Keratinocyte (primary cell): ENCODE results near the gene EXD3. TPM values are rescaled to one million over a fixed set of nuclear protein-coding genes. Genes with fewer than 3 reads are reported as not detected.
A peak's percentile ranks its signal among the peaks of the same experiment; 100 is the strongest.

Experiments
- DNase-seq: peaks from one replicate; pipeline ENCODE4 v3.0.0-alpha.2; 2011; ENCODE audit warnings: low read depth, missing footprints, low spot score
- FAIRE-seq: peaks from 2 replicates; lab custom pipeline; 2011; peaks lifted over from hg19 to GRCh38; lab: Jason Lieb, UNC
- H2AFZ ChIP-seq: 2 replicates; pipeline ENCODE4 v1.6.0; 2012; ENCODE audit warnings: low read length, control low read depth, inconsistent platforms; ENCODE audit not compliant: control insufficient read depth
- H3K27ac ChIP-seq: 2 replicates; pipeline ENCODE4 v1.5.1; 2011; ENCODE audit warnings: low read length; ENCODE audit not compliant: control insufficient read depth, insufficient read depth
- H3K27me3 ChIP-seq: 3 replicates; pipeline ENCODE4 v1.6.0; 2011; ENCODE audit warnings: low read length; ENCODE audit not compliant: control insufficient read depth, insufficient read depth; ENCODE audit errors: extremely low read depth
- H3K36me3 ChIP-seq, 2 experiments: 2 replicates in 1 of 2; 3 replicates in 1 of 2; pipeline ENCODE4 v1.5.1; 2011; ENCODE audit warnings: low read length in 2 of 2, mild to moderate bottlenecking in 1 of 2; ENCODE audit not compliant: control insufficient read depth in 2 of 2, insufficient read depth in 2 of 2; ENCODE audit errors: extremely low read depth in 1 of 2
- H3K4me1 ChIP-seq: 3 replicates; pipeline ENCODE4 v1.5.1; 2011; ENCODE audit warnings: low read length; ENCODE audit not compliant: control insufficient read depth, insufficient read depth; ENCODE audit errors: extremely low read depth
- H3K4me2 ChIP-seq: 3 replicates; pipeline ENCODE4 v1.6.0; 2011; ENCODE audit warnings: low read depth, low read length; ENCODE audit not compliant: control insufficient read depth, insufficient read depth; ENCODE audit errors: extremely low read depth
- H3K4me3 ChIP-seq, 3 experiments: fragments of 200-600 bp in 1 of 3; sonication (generic) in 1 of 3; 2 replicates in 2 of 3; 3 replicates in 1 of 3; pipeline ENCODE4 v1.5.1; 2011 to 2016; ENCODE audit warnings: low read length in 3 of 3, mild to moderate bottlenecking in 3 of 3, control low read depth in 2 of 3, inconsistent platforms in 1 of 3, low read depth in 1 of 3, mixed read lengths in 1 of 3, mixed run types in 1 of 3, moderate library complexity in 1 of 3; ENCODE audit not compliant: control insufficient read depth in 2 of 3, insufficient read depth in 2 of 3; ENCODE audit errors: extremely low read depth in 1 of 3
- H3K79me2 ChIP-seq: 2 replicates; pipeline ENCODE4 v1.6.0; 2012; ENCODE audit warnings: low read length; ENCODE audit not compliant: control insufficient read depth, insufficient read depth
- H3K9ac ChIP-seq: 3 replicates; pipeline ENCODE4 v1.6.0; 2011; ENCODE audit warnings: low read length; ENCODE audit not compliant: control insufficient read depth, insufficient read depth; ENCODE audit errors: extremely low read depth
- H3K9me1 ChIP-seq: 3 replicates; pipeline ENCODE4 v1.6.0; 2011; ENCODE audit warnings: low read length; ENCODE audit not compliant: control insufficient read depth, insufficient read depth; ENCODE audit errors: extremely low read depth
- H3K9me3 ChIP-seq: 2 replicates; pipeline ENCODE4 v1.5.1; 2012; ENCODE audit warnings: low read depth, low read length; ENCODE audit not compliant: control insufficient read depth
- H4K20me1 ChIP-seq: 3 replicates; pipeline ENCODE4 v1.6.0; 2011; ENCODE audit warnings: low read length; ENCODE audit not compliant: control insufficient read depth, insufficient read depth; ENCODE audit errors: extremely low read depth
- EZH2 ChIP-seq: IDR thresholded peaks from one replicate; pipeline ENCODE4 v1.6.1; 2012; ENCODE audit warnings: inconsistent platforms, mild to moderate bottlenecking, low read length, moderate library complexity
- dilution Hi-C: fragments of 300-500 bp; cut with MboI; formaldehyde crosslinking; loops from one replicate; pipeline ENCODE4 v1.7.0; 2020; ENCODE audit warnings: low sequenced_read_pairs; ENCODE audit not compliant: extremely low pct_ligation_motif_present
- polyA plus RNA-seq, 5 experiments: library from polyadenylated mRNA; depleted of rRNA in 3 of 5; stranded (reverse) in 3 of 5; stranded (forward) in 1 of 5; unstranded in 1 of 5; fragments of >200 nt; gene quantifications; 1 replicate in 1 of 5; 2 replicates in 3 of 5; 3 replicates in 1 of 5; pipeline versions ENCODE4 v1.2.1 to v1.2.3, GENCODE V29; 2011 to 2012; ENCODE audit warnings: missing spikeins in 2 of 5, low read depth in 1 of 5, low replicate concordance in 1 of 5
- TF ChIP-seq, protein P1 (sequence below), 3 experiments: IDR thresholded peaks in 1 of 3; conservative IDR thresholded peaks in 1 of 3; optimal IDR thresholded peaks in 1 of 3; 2 replicates in 2 of 3; 3 replicates in 1 of 3; pipeline versions ENCODE3 to v1.5.1; 2011; ENCODE audit warnings: low read length in 3 of 3, mild to moderate bottlenecking in 3 of 3, moderate library complexity in 2 of 3, control low read depth in 1 of 3, inconsistent platforms in 1 of 3; ENCODE audit not compliant: insufficient read depth in 2 of 3; ENCODE audit errors: extremely low read depth in 1 of 3

EXD3 gene
- polyA plus RNA-seq, 1 donor (not counting 4 experiments of a cell fraction or from before 2014, with no cell fraction given), result 1.5 TPM

DNA sequence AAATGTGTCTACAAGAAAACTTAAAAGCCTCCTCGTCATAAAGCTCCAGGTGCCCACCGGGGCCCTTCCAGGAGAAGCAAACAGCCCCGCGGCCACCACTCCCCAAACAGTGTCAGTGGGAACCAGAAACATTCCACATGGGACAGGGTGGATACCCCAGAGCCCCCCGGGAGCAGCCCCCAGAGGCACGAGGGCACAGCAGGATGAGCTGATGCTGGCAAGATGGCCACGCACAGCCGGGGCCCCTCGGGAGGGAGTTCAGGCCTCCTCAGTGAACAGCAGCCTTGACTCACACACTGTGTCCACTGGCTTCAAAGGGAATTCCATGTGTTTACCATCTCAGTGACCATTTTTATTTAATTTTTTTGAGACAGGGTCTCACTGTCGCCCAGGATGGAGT lies 10.5 kb downstream of the EXD3 start:
- Histone ChIP-seq H3K79me2 (peaks cover 7% of the 10 kb centered on the region), H3K36me3 (no peaks in the 10 kb centered on the region), H3K27me3 (peaks cover 1% of the 10 kb centered on the region), H3K9ac (no peak overlapping the region), H3K4me1 (peaks cover 16% of the 10 kb centered on the region), H3K4me3 (no peak overlapping the region), H2AFZ (no peak overlapping the region), H3K27ac (no peak overlapping the region), H3K4me2 (no peak overlapping the region), H3K9me3 (no peaks in the 10 kb centered on the region), H3K9me1 (no peaks in the 10 kb centered on the region), H4K20me1 (no peaks in the 10 kb centered on the region)
- FAIRE-seq, result no peak
- no peak for DNase-seq
- dilution Hi-C loops, result no loop called here
- TF ChIP-seq, protein P1, sequence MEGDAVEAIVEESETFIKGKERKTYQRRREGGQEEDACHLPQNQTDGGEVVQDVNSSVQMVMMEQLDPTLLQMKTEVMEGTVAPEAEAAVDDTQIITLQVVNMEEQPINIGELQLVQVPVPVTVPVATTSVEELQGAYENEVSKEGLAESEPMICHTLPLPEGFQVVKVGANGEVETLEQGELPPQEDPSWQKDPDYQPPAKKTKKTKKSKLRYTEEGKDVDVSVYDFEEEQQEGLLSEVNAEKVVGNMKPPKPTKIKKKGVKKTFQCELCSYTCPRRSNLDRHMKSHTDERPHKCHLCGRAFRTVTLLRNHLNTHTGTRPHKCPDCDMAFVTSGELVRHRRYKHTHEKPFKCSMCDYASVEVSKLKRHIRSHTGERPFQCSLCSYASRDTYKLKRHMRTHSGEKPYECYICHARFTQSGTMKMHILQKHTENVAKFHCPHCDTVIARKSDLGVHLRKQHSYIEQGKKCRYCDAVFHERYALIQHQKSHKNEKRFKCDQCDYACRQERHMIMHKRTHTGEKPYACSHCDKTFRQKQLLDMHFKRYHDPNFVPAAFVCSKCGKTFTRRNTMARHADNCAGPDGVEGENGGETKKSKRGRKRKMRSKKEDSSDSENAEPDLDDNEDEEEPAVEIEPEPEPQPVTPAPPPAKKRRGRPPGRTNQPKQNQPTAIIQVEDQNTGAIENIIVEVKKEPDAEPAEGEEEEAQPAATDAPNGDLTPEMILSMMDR (optimal IDR thresholded peaks at IDR 0.05 in 1 of 3, IDR thresholded peaks at IDR 0.05 in 1 of 3, conservative IDR thresholded peaks at IDR 0.05 in 1 of 3; ENCODE audit: extremely low read depth in 1 of 3, insufficient read depth in 2 of 3, low read length in 3 of 3), result no peak
- TF ChIP-seq EZH2, result no peak

DNA sequence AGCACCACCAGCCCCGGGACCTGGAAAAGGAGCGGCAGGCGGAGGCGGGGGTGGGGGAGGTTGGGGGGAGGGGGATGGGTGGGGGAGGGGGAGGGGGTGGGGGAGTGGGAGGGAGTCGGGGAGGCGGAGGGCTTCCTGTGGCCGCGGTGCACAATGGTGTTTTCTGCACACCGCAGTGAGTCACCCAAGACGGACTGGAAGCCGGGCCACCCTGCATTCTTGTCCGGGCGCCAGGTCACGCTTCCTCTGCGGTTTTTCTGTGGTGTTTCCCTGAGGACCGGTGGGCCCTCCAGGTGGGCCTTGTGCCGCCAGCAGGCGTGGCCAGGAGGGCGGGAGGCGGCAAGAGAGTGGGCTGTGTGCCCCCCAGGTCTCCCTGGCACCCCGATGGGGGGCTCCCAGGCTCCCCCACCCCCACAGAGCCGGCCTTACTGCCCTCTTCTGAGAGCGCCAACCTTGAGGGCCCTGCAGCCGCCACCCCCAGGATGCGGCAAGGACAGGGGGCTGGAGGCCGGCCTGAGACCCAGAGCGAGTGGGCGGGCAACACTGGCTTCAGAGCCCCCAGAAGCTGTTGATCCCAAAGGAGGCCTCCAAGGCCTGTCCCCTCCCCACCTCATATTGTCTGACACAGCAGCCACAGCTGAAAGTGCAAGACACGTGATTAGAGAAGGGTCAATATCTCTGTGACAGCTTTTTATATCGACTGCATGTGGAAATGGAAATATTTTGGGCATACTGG lies 11.1 kb downstream of the EXD3 start:
- H3K9me1 ChIP-seq, result no peaks in the 10 kb centered on the region
- H2AFZ ChIP-seq, result no peak overlapping the region
- H3K4me2 ChIP-seq, result no peak overlapping the region
- peak overlapping the region; percentile 26 for H3K27ac ChIP-seq
- FAIRE-seq, result no peak
- H3K9me3 ChIP-seq, result no peaks in the 10 kb centered on the region
- dilution Hi-C loops, result no loop called here
- DNase-seq, result no peak
- TF ChIP-seq, protein P1 (optimal IDR thresholded peaks at IDR 0.05 in 1 of 3, IDR thresholded peaks at IDR 0.05 in 1 of 3, conservative IDR thresholded peaks at IDR 0.05 in 1 of 3; ENCODE audit: extremely low read depth in 1 of 3, insufficient read depth in 2 of 3, low read length in 3 of 3), result no peak
- TF ChIP-seq EZH2, result no peak
- no peaks in the 10 kb centered on the region for H3K36me3 ChIP-seq
- peaks cover 16% of the 10 kb centered on the region for H3K4me1 ChIP-seq
- H3K9ac ChIP-seq, result peak overlapping the region; percentile 9
- H3K27me3 ChIP-seq, result peaks cover 5% of the 10 kb centered on the region
- H3K79me2 ChIP-seq, result peaks cover 4% of the 10 kb centered on the region
- no peaks in the 10 kb centered on the region for H4K20me1 ChIP-seq
- H3K4me3 ChIP-seq, result no peak overlapping the region
